RWPE1 (cell line): ENCODE measurements around the gene SORCS1.

ENCODE experiments used
- CTCF ChIA-PET: fragments of 350-600 bp; sonication (Branson Sonifier 250); formaldehyde crosslinking; extraction: SDS; loops from one replicate; lab custom pipeline; 2021; lab: Yijun Ruan, JAX
- POLR2A ChIA-PET: fragments of 400-600 bp; formaldehyde crosslinking; extraction: SDS; loops from one replicate; lab custom pipeline; 2020; ENCODE audit warnings: antibody characterized with exemption; ENCODE audit not compliant: low non-redundant PET; lab: Yijun Ruan, JAX
- DNase-seq: peaks from one replicate; pipeline ENCODE4 v3.0.0; 2012; ENCODE audit warnings: low spot score
- H3K27ac ChIP-seq: fragments of 450-650 bp; 2 replicates; pipeline ENCODE4 v1.5.1; 2017
- TF ChIP-seq, protein P1 (sequence below): fragments of 450-650 bp; conservative IDR thresholded peaks from 2 replicates; pipeline ENCODE4 v1.5.1; 2017; ENCODE audit warnings: low read depth, mild to moderate bottlenecking

SORCS1 gene

DNA sequence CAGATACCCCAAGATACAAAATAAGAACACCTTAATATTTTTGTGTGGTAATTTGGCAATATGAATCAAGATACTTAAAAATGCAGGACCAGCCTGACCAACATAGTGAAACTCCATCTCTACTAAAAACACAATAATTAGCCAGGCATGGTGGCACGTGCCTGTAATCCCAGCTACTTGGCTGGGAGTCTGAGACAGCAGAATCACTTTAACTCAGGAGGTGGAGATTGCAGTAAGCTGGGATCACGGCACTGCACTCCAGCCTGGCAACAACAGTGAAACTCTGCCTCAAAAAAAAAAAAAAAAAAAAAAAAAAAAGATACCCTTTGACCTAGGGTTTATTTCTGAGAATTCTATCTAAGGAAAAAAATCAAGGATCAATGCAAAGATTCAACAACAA is 450.7 kb downstream of the SORCS1 start:
- ChIA-PET POLR2A (no interaction called here), CTCF (no interaction called here)
- TF ChIP-seq, protein P1, sequence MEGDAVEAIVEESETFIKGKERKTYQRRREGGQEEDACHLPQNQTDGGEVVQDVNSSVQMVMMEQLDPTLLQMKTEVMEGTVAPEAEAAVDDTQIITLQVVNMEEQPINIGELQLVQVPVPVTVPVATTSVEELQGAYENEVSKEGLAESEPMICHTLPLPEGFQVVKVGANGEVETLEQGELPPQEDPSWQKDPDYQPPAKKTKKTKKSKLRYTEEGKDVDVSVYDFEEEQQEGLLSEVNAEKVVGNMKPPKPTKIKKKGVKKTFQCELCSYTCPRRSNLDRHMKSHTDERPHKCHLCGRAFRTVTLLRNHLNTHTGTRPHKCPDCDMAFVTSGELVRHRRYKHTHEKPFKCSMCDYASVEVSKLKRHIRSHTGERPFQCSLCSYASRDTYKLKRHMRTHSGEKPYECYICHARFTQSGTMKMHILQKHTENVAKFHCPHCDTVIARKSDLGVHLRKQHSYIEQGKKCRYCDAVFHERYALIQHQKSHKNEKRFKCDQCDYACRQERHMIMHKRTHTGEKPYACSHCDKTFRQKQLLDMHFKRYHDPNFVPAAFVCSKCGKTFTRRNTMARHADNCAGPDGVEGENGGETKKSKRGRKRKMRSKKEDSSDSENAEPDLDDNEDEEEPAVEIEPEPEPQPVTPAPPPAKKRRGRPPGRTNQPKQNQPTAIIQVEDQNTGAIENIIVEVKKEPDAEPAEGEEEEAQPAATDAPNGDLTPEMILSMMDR = no peak
- H3K27ac ChIP-seq = no peak overlapping the region
- DNase-seq = no peak

DNA sequence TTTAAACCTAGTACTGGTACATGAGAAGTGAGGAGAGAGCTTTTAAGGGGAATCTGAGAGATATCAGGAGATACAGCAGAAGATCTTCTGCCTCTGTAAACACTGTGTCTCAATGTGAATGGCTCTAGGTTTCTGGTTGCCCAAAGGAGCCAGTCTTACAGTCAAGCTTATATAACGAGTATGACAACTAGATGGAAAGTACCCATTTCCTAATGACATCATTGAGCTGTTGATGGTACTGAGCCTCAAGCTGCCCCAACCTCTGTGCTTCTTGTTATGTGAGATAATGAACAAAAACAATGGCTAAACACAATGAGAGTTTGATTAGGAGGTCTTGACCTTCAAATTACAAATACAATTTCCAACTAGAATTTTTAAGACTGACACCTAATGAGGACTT is 451.5 kb downstream of the SORCS1 start:
- no peak overlapping the region for H3K27ac ChIP-seq
- ChIA-PET CTCF (no interaction called here), POLR2A (no interaction called here)
- TF ChIP-seq, protein P1 = no peak
- DNase-seq = no peak

DNA sequence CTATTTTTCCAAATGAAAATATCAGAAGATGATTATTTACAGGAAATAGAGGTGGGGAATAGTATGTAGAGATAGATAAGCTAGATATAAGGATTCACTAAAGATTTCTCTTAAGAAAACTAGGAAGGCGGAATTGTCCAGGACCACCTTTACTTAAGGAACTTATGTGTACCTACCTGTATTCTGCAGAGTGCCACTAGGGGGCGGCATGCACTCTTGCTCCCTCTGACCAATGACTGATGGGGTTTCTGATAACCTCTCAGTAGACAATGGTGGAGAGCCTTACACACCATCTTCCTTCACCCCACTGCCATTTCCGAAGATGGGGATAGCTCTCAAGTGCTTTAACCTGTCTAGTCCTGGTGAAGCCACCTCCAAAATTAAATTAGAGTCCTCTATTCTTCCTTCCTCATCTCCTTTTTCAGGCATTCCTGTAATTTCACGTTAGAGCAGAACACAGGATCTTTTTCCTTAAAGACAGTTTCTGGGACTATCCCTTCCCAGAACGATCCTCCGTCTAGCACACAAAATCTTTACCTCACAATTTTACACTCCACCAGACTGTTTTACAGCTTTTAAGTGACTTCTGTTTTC is 453.1 kb downstream of the SORCS1 start:
- TF ChIP-seq, protein P1 = peak; percentile 74
- CTCF ChIA-PET = interaction anchor here (0.6 to 0.7 kb wide), 5 partner anchors 11 to 1771 kb away, joined by 3 to 4 read pairs (median 3); no protein-coding TSS in a partner anchor
- DNase-seq = peak; percentile 39
- POLR2A ChIA-PET = no interaction called here
- H3K27ac ChIP-seq = no peak overlapping the region

DNA sequence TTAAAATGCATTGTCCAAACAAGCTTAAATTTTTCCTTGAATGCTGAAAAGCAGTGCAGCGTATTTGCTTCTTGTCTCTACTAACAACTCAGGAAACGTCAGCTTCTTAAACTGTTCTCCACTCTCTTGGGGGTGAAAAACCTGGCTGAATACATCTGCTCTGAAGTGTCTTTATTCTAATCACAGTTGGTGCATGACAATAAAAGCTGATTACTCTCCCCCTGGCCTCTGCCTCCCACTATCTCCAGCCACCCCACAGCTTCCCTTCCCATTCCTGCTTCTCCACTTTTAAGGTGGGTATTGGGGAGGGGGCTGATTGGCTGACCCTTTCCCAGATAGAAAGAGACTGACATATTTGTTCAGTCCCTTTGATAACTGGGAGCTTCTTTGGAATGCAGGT is 456.0 kb downstream of the SORCS1 start:
- CTCF ChIA-PET = interaction anchor here (0.6 kb wide), 1 partner anchor 18 kb away, joined by 3 read pairs; no protein-coding TSS in a partner anchor
- POLR2A ChIA-PET = no interaction called here

DNA sequence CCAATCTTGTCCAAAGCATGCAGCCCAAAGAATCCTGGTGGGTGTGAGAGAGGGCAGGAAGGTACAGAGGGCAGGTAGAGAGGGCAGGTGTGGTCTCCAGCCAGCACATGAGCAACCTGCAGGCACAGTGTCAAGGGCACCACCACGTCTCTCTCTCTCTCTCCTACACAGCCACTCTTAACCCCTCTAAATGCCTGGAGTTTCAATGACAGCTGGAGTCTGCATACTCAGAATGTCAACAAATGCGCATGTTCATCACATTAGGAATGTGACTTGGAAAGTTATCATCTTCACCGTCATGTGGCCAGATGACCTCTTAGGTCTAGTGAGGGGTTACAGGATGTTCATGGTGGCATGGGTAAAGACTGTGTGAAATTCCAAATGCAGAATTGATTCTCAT is 456.8 kb downstream of the SORCS1 start:
- ChIA-PET POLR2A (no interaction called here), CTCF (no interaction called here)
- no peak for DNase-seq
- no peak overlapping the region for H3K27ac ChIP-seq
- TF ChIP-seq, protein P1 = no peak

More for the DNA sequence above, 456.0 kb downstream of the SORCS1 start:
- TF ChIP-seq, protein P1 = no peak
- H3K27ac ChIP-seq = no peak overlapping the region
- DNase-seq = no peak

DNA sequence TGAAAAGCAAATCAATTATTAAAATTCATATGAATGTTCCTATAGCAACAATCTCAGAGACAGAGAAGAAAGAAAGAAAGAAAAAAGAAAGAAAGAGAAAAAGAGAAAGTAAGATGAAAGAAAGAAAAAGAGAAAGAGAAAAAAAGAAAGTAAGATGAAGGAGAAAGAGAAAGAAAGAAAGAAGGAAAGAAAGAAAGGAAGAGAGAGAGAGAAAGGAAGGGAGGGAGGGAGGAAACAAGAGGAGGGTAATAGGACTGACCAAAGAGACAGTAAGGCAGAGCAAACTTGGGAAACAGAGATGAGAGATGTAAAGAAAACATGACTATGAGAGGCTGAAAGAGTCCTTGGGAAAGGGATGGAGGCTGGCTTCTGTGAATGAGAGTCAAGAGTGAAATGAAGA is 458.4 kb downstream of the SORCS1 start:
- H3K27ac ChIP-seq = no peak overlapping the region
- POLR2A ChIA-PET = no interaction called here
- CTCF ChIA-PET = interaction anchor here (0.6 to 1.3 kb wide), 8 partner anchors 9 to 336 kb away, joined by 3 to 7 read pairs (median 4); no protein-coding TSS in a partner anchor
- no peak for DNase-seq
- TF ChIP-seq, protein P1 = no peak
